ENCODE data around the gene CYYR1.

The CYYR1 gene

DNA sequence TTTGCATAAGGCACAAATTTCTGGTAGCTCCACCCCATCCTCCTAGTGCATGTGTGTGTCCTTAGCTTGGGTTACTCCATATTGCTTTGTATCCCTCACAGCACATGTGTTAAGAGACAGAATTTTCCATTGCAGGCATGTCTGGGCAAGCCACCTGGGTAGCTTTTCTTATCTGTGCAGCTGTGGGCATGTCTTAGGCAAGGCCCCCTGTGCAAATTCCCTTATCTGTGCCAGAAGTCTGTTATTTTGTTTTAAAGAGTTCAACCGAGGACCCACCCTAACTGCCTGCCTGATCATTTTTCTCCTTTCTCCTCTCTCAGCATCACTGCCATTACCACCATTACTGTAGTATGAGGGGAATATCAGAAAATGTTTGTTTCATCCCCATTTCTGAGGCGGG lies 131.9 kb downstream of the CYYR1 start:
- DNase-seq (ENCODE audit: low read depth in 1 of 2, low spot score in 1 of 2), result no peak

DNA sequence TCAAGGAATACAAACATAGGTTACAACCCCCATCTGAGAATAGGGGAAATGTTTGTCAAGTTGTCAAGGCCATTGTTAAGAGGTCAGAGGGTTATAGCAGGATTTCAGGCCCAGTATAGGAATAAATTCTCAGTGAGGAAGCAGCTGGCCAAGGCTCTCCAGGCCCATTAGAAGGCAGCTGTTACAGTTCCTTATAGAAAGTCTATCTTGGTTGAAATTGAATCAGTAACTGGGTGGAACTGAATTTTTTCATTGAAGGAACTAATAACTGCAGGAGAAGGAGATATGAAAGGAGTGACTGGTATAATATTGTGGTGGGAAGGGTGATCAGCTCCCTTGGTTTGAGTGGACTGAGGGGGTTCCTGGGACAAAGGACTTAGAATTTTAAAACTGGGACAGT lies 134.1 kb downstream of the CYYR1 start:
- no peak for DNase-seq (ENCODE audit: low read depth in 1 of 2, low spot score in 1 of 2)

DNA sequence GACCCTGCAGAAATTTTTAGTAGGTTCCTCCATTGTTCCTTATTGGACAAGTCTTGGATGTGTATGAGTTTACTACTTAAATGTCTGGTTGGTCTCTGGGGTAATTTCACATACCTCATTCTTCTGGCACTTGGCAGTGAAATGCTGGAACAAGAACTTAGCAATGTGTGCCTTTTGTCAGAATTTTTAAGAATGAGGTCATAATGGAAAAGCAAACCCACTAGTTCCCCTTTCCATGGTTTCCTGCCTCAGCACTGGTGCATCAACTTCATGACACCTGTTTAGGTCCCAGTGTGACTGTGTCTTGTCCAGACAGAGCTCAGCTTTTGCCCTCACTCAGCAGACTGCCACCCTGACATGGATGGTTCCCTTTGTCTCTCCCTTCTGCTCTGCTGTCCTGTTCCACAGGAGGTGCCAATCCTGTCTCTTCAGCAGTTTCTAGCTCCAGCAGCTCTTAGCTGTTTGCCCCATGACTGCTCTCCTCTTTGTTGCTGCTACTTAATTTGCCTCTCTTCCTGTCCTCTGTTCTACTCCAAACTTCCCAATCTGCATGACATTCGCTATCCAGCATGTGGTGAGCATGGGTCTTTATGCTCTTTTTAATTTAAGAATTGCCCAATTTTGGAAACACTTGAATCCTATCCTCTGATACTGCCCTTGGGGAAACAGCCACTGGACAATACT lies 135.6 kb downstream of the CYYR1 start:
- no peak for DNase-seq (ENCODE audit: low read depth in 1 of 2, low spot score in 1 of 2)

DNA sequence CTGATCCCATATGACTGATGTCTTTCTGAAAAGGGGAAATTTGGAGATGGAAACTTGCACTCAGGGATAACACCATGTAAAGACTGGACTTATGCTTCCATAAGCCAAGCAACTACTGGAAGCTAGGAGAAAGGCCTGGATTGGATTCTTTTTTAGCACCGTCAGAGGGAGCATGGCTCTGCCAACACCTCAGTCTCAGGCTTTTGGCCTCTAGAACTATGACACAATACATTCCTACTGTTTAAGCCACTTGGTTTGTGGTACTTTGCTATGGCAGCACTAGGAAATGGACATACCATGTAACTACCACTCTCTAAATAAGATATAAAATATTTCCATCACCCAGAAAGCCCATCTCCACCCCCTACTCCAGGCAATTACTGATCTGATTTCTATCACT lies 139.7 kb downstream of the CYYR1 start:
- DNase-seq (ENCODE audit: low read depth in 1 of 2, low spot score in 1 of 2), result no peak

DNA sequence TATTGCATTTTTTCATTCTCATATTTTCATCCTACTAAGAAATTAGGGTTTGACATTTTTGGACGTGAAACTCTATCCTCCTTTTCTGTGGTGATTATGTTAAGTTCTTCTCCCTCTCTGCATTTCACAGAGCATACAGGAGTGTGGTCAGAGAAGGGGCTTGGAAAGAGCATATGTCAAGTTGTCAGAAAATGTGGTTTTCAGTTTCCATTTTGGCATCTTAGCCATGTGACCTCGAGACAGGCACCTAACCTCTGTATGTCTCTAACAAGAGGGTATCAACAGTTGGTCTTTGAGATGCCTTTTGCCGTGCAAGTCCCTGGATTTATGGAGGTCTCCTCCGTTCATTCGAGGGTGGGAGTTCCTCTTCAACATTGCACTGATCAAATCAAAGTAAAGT lies 140.7 kb downstream of the CYYR1 start:
- DNase-seq (ENCODE audit: low read depth in 1 of 2, low spot score in 1 of 2), result no peak

DNA sequence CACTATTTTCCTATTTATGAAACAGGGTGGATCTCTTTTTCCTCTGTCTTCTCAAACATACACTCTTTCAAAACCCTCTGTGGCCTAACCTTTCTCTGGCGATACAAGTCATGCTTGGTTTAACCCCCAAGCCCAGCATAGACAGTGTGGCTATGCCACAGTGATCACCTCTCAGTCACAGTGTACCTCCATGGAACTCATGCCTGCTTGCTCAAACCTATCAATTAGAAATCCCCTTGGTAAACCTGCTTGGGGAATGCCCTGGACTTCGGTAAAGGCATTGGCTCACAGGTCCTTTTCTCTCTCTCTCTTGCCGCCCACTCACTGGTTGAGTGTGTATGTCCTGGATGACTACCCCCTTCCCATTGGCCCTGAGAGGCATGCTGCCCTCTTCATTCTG lies 147.5 kb downstream of the CYYR1 start:
- DNase-seq (ENCODE audit: low read depth in 1 of 2, low spot score in 1 of 2), result no peak

DNA sequence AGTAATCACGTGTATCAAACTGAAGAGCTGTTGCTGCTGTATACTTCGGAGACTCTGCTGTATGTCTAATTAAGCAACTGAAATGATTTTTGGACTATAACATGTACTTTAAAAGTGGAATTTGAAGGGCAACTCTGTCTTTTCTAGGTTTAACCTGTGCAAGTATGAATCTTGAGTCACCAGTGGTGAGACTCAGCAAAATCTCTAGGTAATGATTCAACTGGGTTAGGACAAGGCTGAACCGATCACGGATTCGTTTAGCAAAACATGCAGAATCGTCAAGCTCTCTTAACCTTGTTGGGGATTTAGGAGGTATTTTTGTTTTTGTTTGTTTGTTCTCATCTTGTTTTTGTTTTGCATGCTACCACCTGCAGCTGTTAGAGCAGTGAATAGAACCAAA lies 149.6 kb downstream of the CYYR1 start:
- no peak for DNase-seq (ENCODE audit: low read depth in 1 of 2, low spot score in 1 of 2)

DNA sequence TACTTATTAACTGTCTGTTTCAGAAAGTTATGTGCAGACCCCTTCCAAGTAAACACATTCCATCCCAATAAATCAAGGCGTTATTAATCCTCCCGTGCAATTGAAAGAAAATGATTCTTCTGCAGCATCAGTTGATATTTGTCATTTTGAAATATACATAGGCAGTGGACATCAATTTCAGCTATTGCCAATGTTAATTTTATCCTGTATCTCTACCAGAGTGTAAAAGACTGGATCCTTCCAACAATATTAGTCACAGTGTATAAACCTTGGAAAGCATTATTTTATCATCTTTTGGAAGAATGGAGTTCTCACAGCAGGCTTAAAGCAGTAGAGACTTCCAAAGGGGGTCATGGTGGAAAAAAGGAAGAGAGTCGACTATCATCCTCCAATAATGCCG lies 150.4 kb downstream of the CYYR1 start:
- DNase-seq (ENCODE audit: low read depth in 1 of 2, low spot score in 1 of 2), result no peak

DNA sequence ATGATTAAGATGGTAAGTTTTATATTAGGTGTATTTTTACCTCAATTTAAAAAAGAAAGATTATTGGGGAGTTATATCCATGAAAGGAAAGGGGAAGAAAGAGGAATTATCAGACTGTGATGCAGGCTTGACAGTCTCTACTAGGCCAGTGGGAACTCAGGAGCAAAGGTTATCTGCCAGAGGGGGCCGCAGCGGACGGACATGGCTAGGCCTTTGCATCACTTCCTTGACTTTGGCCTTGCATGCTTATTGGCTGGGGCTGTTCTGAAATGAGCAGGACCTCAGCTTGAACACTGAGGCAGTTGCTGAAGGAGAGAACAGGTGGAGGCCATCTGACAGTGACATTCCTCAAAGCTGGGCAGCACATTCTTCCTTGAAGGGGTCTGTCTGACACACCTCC lies 150.9 kb downstream of the CYYR1 start:
- no peak for DNase-seq (ENCODE audit: low read depth in 1 of 2, low spot score in 1 of 2)

DNA sequence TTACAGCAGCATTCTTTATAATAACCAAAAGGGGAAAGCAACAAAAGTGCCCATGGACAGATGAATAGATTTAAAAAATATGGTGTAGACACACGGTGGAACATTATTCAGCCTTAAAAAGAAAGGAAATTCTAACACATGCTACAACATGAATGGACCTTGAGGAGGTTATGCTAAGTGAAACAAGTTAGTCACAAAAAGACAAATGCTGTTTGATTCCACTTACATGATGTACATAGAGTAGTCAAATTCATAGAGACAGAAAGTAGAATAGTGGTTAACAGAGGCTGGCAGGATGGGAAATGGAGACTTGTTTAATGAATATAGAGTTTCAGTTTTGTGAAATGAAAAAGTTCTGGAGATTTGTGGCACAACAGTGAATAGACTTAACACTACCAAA lies 151.4 kb downstream of the CYYR1 start:
- DNase-seq (ENCODE audit: low read depth in 1 of 2, low spot score in 1 of 2), result no peak
